Kasumi-1 (cell line): ENCODE data around the gene TOM1L2.
"Not testable (repeated sequence)": the region's sequence is repeated elsewhere in the genome, so short reads cannot be mapped to it uniquely, and the experiment has no call there.

Experiments used
- DNase-seq, 2 experiments: peaks; one replicate each; lab custom pipeline; 2025; lab: John Stamatoyannopoulos, UW

The TOM1L2 gene

DNA sequence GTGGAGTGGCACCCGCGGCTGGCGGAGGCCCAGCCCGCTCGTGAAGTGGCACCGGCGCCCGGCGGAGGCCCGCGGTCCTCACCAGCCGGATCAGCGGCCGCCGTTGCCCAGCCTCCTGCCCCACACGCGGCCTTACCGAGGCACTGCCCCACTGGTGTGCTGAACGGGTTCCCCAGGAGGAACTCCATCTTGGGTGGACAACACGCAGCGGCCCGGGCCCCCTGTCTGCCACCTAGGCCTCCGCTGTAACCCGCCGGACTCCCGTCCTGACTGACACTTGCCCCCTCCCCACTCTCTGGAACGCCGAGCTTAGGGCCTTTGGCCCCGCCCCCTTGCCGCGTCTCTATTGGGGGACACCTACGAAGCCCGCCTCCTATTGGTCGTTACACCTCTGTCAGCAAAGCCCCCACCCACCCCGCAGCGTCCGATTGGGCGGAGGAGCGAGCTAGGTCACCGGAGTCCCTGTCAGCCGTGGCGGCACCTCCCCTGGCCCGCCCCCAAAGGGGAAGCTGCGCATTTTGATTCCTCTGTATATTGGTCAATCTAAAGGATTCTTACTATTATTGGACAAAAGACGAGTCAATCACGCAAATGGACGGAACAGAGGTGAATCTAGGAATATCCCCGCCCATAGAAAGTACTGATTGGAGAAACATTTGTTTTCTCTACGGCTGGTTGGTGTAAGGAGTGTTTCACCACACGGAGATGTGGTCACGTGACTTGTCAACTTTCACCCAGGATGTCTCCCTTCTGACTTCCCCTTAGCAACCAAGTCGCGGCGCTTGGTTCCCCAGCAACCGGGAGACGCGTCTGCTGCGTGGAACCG is at the start of gene TOM1L2, which contains the start of gene DRC3:
Gene TOM1L2 (minus strand): TSS at position 275 of the 826 bp plus-strand sequence. CDS start 87 bp downstream, at position 188.
Gene DRC3 (plus strand): TSS at position 737 of the 826 bp plus-strand sequence. CDS start 4,737 bp downstream, outside the sequence.
- peak; percentile 94 to 99 for DNase-seq

DNA sequence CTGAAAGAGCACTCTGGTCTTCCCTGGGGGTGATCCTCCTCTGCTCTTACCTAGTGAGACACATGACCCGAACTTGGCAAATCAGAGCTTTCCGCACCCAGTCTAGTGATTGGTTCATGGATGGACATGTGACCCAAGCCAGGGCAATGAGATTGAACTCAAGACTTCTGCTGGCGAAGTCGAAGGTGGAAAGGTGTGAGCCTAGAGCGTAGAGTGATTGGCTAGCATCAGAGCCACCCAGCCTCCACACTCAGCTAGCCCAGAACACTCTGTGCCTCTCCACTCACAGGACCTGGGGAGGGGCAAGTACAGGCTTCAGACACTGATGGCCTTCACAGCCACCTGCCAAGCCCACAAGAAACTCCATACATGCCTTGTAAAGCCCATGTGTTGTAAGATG is 49.2 kb upstream of the TOM1L2 start:
- no peak for DNase-seq

DNA sequence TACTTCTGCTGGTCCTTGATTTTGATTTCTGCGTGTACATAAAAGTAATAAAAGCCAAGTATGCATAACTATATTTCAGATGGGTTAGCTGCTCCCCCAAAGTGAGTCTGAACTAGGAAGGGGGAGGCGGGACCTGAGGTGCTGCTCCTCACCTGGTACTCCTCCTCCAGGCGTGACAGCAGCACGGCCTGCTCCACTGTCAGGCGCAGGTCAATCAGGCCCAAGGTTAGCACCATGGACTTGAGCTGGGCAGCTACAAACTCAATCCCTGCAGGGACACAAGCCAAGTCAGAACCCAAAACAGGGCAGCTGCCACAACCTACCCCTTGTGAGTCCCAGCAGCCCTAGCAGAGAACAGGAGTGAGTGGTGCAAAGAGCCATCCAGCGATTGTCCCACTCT is 48.8 kb upstream of the TOM1L2 start:
- no peak for DNase-seq

DNA sequence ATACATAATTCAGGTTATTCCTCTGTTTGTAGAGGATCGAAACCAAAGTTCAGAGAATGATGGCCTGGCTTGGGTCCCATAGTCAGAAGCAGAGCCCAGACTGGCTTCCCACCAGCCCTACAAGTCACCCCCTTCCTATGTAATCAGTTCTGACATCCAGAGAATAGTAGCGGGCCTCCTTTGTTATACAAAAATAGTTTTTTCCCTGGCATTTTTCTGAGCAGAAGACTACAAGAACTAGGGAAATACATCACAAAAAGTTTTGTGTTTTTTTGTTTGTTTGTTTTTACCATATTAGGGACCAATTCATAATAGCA is 47.6 kb upstream of the TOM1L2 start:
- no peak for DNase-seq

DNA sequence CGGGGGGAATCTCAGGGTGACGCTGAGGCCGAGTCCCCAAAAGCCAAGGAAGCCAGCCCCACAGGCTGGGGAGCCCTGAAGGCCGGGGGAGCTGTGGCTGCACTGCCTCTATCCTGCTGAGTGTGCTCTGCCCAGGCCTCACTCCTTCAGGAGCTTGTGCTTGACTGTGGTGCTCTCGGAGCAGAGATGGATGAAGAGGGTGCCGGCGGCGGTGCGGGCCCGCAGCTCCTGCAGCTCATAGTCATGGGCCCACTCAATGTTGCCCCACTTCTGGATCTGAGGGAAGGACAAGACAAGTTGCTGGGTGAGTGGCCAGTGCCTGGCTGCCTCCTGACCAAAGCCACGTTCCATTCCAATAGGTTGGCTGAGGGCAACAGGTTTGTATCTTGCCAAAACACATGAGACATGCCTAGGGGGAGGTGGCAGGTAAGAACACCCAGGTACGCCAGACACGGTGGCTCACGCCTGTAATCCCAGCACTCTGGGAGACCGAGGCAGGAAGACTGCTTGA is 46.3 kb upstream of the TOM1L2 start:
- no peak for DNase-seq

DNA sequence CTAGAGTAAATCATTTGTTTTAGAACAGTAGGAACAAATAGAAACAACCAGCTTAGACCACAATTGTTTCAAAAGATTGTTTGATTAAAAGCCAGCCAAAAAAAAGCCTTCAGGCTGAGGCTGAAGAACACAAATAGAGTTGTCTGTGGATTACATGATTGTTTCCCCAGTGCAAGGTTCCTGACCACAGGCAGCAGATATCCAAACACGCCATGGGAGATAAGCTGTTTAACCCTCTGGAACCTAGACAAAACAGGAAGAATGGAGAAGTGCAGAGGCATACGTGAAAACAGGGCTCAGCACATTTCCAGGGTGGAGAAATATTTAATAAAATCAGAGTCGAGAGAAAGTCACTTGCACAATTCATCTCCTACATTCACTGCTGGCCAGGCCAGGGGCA is 45.8 kb upstream of the TOM1L2 start:
- no peak for DNase-seq

DNA sequence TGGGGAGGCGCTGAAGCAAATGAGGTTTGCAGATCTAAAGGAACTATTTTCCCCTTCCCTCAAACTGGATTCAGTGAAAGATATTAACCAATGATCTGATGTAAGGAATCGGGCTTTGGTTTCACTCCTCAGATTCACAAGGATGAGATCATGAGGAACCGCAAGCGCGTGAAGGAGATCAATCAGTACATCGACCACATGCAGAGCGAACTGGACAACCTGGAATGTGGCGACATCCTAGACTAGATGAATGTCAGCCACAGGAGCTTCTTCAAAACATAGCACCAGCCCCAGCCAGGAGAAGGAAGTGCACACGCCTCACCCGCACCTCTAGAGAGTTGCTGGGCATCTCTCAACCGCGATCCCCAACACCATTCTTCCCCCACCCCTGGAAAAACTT is 44.2 kb upstream of the TOM1L2 start:
- DNase-seq: no peak

DNA sequence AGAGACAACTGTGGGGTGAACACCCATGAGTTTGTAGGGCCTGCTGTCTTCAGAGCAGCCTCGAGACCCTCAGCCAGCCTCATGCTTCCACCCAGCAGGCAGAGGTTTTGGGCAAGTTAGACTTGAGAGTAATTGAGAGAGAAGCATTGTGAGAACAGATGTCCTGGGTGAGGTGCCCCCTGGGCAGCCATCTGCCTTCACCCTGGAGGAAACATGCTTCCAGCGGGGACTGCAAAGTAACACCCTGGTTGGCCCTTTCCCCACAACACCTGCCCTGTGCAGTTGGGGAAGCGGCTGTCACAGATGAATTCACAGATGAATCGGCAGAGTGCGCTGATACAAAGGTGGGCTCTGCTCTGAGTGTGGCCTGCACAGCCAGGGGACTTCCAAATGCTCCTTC is 43.4 kb upstream of the TOM1L2 start:
- no peak for DNase-seq

DNA sequence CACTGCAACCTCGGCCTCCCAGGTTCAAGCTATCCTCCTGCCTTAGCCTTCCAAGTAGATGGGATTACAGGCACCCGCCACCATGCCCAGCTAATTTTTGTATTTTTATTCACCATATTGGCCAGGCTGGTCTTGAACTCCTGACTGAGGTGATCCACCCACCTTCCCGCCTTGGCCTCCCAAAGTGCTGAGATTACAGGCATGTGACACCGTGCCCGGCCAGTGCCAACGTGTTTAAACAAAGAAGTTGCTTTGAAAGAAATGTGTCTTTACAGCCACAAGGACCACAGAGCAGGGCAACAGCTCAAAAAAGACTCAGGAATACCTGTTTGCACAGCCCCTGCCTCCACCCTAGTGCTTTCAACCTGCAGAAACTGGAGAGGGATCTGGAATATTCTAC is 41.8 kb upstream of the TOM1L2 start:
- no peak for DNase-seq

DNA sequence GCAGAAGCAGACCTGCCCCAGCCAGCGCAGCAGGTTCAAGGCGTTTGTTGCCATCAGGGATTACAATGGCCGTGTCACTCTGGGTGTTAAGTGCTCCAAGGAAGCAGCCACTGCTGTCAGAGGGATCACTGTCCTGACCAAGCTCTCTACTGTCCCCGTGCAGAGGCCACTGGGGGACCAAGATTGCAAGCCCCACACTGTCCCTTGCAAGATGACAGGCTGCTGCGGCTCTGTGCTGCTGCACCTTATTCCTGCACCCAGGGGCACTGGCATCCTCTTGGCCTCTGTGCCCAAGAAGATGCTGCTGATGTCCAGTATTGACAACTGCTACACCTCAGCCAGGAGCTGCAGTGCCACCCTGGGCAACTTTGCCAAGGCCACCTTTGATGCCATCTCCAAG is 39.1 kb upstream of the TOM1L2 start:
- no peak for DNase-seq

DNA sequence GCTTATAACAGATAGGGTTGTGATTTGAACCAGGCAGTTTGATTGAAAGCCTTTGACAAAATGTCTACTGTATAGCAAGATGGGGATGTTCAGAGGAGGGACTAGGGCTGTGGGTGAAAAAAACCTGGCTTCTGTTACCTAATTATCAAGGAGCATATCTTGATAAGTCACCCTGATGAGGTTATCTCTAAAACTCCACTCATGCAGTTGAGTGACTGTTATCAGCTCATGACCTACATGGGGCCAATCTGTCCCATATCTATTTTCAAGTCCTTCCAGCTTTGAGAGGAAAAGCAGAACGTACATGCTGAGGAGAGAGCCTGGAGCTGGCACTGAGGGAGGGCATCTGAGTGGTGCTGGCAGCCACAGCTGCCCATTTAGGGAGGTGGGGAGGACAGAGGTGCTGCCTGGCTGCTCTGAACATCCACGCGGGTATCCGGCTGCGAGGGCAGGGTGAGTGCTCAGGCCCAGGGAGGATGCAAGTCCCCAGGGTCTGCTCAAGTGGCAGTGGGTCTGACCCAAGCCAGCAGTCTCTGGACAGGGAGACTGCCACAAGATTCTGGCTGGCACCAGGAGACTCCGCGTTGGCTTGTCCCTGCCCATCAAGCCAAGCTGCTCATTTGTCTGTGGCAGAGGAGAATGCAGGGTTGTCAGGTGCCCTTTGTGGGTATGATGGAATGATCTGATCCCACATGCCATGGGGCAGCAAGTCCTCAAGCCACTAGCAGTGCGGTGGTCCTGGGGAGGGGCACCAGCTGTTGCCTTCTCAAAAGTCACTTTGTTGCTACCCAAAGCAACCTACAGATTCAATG is 37.6 kb upstream of the TOM1L2 start:
- no peak for DNase-seq

DNA sequence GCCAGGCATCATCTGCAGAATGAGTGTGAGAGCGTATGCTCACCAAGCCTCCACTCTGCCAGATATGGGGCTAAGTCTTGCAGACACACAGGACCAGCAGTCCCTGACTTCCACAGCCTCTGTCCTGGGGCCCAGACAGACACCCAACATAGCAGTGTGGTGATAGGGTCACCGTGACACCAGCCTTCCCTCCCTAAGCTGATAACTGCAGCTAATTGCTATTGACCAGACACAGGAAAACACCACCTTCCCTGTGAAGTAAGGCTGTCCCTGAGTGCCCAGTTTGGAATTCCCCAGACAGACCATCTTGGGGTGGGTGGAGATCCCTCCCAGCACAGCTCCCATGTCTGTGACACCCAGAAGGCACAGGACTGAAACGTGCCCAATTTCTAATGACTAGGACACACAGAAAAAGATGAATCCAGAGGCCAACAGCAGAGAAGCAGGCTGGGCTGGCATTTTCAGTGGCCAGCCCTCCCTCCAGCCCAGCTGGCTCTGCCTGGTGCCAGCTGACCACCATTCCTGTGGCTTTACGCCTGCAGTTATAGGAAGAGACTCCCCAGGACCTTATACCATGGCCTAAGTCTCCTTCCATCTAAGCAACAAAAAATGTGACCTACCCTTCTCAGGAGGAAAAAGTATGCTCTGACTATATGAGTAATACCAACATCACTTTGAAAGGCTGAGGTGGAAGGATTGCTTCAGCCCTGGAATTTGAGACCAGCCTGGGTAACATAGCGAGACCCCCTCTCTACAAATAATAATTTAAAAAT is 36.5 kb upstream of the TOM1L2 start:
- no peak for DNase-seq

DNA sequence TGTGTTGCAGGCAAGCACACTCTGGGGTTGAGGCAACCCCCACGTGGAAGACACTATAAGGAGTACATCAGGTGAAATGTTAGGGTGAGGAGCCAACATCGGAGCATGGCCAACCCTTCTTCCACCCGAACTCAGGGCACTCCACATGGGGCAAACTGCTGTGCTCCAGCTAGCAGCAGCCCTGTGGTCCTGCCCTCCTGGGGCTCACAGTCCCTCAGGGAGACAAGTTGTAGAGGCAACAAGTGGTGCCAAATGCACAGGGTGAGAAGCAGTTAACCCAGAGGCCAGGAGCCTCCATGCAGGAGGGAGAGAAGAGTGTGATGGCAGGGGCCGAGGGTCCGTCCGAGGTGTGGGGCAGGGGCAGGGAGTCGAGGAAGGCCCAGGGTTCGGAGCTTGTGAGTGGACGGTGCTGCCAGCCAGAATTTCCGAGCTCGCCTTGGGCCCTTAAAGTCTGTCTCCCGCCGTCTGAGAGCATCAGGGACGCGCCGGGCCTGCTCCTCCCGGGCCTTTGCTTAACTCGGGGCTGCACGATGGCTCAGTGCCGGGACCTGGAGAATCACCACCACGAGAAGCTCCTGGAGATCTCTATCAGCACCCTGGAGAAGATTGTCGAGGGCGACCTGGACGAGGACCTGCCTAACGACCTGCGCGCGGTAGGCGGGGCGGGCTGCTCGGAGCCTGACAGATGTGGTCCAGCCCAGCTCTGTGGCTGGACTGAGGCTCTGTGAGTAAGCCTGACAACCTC is 34.5 kb upstream of the TOM1L2 start:
- DNase-seq: no peak

DNA sequence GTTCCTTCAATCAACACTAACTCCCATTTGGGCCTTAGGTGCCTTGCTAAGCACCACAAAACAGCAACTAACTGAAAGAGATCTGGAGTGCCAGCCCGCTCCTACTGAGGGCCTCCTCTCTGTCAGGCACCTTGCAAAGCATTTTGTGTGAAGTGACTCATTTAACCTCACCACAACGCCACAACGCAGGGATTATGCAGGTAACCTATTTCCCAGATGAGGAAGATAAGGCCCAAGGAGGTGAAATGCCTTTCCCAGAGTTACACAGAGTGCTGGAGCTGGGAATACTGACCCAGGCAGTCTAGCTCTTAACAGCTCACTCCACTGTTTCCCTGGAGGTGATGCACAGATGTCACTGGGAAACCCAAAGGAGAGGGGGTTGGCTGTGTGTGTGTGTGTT is 33.3 kb upstream of the TOM1L2 start:
- DNase-seq: no peak

DNA sequence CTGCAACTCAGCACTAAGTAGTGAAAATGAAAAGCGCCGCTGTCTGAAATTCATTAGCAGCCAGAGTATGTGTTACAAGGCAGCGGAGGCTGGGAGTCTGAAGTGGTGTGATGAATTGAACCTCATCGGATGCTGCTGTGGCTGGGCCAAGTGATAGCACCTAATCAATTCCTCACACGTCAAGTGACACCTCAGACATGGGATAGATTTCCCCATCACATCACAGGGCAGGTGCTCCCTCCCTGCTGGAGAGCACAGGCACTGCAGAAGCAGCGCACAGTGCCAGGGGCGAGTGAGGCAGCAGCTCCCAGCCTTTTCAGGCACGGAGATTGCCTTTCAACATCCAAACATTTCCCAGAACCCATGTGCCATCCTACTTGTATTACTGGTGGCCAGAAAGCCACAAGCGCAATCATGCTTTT is 32.7 kb upstream of the TOM1L2 start:
- no peak for DNase-seq

DNA sequence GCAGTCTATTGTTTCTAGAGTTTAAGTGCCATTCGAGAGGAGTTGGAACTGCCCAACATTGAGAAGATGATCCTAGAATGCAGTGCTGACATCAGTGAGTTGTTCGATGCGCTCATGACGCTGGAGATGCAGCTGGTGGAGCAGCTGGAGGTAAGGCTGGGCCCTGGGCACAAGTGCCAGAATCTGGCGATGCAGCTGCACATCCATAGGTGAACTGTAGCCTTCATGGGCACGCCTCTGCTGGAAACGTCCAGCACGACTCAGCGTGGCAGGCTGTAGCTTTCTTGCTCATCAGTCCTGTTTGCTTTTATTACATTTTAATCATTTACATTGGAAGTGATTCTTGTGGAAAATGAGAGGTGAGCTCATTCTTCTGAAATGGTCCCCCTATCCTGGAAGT is 32.1 kb upstream of the TOM1L2 start:
- DNase-seq: no peak

DNA sequence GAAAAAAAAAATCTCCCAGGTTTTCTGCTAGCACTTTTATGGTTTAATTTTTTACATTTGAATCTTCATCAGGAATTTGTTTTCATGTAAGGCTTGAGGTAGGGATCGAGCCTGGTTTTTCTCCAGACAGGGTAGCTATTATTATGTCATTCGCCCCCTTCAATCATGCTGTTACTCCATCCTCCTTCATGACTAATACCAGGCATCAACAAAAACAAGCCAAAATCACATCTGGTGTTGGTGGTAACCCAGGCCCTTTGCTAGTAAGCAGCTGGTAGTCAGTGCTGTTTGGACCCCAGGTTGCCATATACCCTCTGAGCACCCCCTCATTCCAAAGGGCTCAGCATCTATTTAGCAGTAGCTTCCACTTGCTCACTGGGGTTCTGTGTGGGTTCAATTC is 30.0 kb upstream of the TOM1L2 start:
- no peak for DNase-seq

DNA sequence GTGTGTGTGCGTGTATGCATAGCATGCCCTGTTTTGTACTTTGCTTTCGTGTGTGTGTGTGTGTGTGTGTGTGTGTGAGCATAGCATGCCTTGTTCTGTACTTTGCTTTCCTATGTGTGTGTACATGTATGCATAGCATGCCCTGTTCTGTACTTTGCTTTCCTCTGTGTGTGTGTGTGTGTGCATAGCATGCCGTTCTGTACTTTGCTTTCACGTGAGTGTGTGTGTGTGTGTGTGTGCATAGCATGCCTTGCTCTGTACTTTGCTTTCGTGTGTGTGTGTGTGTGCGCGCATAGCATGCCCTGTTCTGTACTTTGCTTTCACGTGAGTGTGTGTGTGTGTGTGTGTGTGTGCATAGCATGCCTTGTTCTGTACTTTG is 27.8 kb upstream of the TOM1L2 start:
- no peak for DNase-seq

DNA sequence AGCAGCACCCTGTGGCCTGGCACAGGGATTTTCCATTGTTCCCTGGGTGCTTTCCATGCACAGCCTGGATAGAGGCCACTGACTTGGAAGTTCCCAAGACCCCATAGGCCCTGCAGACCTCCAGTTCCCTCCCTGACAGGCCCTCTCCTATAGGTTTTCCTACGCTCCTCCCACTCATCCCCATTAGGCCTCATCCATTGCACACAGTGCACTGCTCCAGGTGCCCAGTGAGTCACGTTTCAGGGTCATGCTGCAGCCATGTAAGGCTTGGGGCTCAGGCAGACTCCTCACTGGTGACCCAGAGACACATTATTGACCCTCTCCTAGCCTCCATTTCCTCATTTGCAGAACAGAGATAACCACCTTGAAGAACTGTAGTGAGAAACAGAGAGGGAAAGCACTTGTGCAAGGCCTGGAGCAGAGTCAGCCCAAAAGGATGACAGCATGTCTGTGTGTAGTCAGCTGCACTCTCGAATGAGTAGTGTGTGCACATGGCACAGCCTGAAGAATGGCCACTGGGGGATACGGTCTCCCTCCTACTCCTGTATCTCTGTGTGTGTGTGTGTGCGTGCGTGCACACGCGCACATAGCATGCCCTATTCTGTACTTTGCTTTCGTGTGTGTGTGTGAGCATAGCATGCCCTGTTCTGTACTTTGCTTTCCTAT is 27.3 kb upstream of the TOM1L2 start:
- DNase-seq: no peak

DNA sequence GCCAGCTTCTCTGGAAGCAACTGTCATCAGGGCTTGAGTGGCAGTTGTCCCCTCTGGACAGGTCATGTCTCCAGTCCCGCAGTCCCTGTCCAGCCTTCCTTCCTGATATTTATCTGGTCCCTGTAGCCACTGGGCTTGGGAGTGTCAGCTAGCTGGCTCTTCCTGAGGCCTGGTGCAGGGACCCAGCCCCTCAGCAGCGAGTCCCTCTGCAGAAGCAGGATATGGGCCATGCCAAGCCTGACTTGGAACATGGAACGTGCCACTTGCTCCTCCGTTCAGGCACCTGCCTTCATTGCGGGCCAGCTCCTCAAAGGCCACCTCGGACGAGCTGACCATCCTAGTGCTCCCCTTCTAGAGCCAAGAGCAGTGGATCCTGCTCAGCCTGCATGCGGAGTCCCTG is 26.7 kb upstream of the TOM1L2 start:
- no peak for DNase-seq

DNA sequence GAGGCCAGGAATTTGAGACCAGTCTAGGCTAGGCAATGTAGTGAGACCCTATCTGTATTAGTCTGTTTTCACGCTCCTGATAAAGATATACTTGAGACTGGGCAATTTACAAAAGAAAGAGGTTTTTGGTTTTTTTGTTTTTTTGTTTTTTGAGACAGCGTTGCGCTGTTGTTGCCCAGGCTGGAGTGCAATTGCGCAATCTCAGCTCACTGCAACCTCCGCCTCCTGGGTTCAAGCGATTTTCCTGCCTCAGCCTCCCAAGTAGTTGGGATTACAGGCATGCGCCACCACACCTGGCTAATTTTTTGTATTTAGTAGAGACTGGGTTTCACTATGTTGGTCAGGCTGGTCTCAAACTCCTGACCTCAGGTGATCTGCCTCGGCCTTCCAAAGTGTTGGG is 23.7 kb upstream of the TOM1L2 start:
- not testable (repeated sequence) for DNase-seq
